Spleen (tissue), 11 donors: Measurements from ENCODE around the gene GABRR2. TPM values are rescaled to one million over a fixed set of nuclear protein-coding genes. Genes with fewer than 3 reads are reported as not detected.
A peak's percentile ranks its signal among the peaks of the same experiment; 100 is the strongest.

Experiments
- DNase-seq: peaks from one replicate; pipeline ENCODE4 v3.0.0-alpha.2; 2020
- H3K27ac ChIP-seq, 8 donors: fragments of 200-600 bp; sonication (generic) in 7 of 8; 1 replicate in 4 of 8; 2 replicates in 4 of 8; pipeline versions ENCODE4 v1.5.0 to v1.8.0; 2016 to 2021; ENCODE audit warnings: inconsistent platforms in 4 of 8, mild to moderate bottlenecking in 4 of 8, moderate library complexity in 1 of 8
- H3K27me3 ChIP-seq, 7 donors: fragments of 200-600 bp; sonication (generic) in 6 of 7; replicated peaks in 1 of 7; 1 replicate in 4 of 7; 2 replicates in 3 of 7; pipeline versions ENCODE4 v1.5.0 to v1.8.0; 2016 to 2021; ENCODE audit warnings: inconsistent platforms in 3 of 7, mild to moderate bottlenecking in 1 of 7
- H3K36me3 ChIP-seq, 6 donors: fragments of 200-600 bp; sonication (generic) in 5 of 6; 1 replicate in 4 of 6; 2 replicates in 2 of 6; pipeline versions ENCODE4 v1.5.0 to v1.8.0; 2016 to 2021; ENCODE audit warnings: inconsistent platforms in 2 of 6
- H3K4me1 ChIP-seq, 6 donors: fragments of 200-600 bp; sonication (generic) in 5 of 6; 1 replicate in 3 of 6; 2 replicates in 3 of 6; pipeline versions ENCODE4 v1.5.0 to v1.8.0; 2016 to 2021; ENCODE audit warnings: inconsistent platforms in 3 of 6
- H3K4me3 ChIP-seq, 8 donors: fragments of 200-600 bp; sonication (generic) in 7 of 8; 1 replicate in 4 of 8; 2 replicates in 4 of 8; pipeline versions ENCODE4 v1.5.0 to v1.8.0; 2016 to 2021; ENCODE audit warnings: inconsistent platforms in 4 of 8, mild to moderate bottlenecking in 4 of 8, moderate library complexity in 2 of 8
- H3K9me3 ChIP-seq, 8 donors: fragments of 200-600 bp; sonication (generic) in 7 of 8; 1 replicate in 4 of 8; 2 replicates in 4 of 8; pipeline versions ENCODE4 v1.5.0 to v1.8.0; 2016 to 2021; ENCODE audit warnings: inconsistent platforms in 4 of 8
- POLR2A ChIP-seq, 3 donors: fragments of 450-650 bp; IDR thresholded peaks; one replicate each; pipeline ENCODE4 v1.5.1; 2017; ENCODE audit warnings: antibody characterized with exemption in 3 of 3, mild to moderate bottlenecking in 1 of 3
- POLR2AphosphoS5 ChIP-seq, 3 donors: sonication (generic); formaldehyde crosslinking; IDR thresholded peaks; one replicate each; pipeline ENCODE4 v1.5.1; 2017; ENCODE audit warnings: antibody characterized with exemption in 3 of 3
- WGBS, 5 donors: extraction: QIAGEN DNeasy Blood & Tissue Kit in 3 of 5; methylation state at CpG; one replicate each; pipeline versions ENCODE4 v1.1.5 to v1.1.7; 2013 to 2018; 5-methylcytosine and 5-hydroxymethylcytosine counted together
- intact Hi-C: fragments of 100-400 bp; cut with DNase I; formaldehyde crosslinking; loops from one replicate; pipeline ENCODE4 v1.15.0; 2023; ENCODE audit warnings: low total_unique reads
- polyA plus RNA-seq, 3 donors: library from polyadenylated mRNA; stranded (reverse); fragments of 200-250 nt; gene quantifications; one replicate each; pipeline ENCODE4 v1.2.1, GENCODE V29; 2013
- total RNA-seq, 7 donors: library from RNA; depleted of rRNA in 3 of 7; stranded (reverse); fragments of >200 nt in 3 of 7; fragmentation: NEBNext Ultra II Directional in 4 of 7; extraction: Animal tissue kit (Norgen Biotek cat#: 25700) in 4 of 7; gene quantifications; one replicate each; pipeline versions ENCODE4 v1.1.0 to v1.2.1, GENCODE V29; 2016 to 2021
- TF ChIP-seq, protein P1 (sequence below), 11 experiments: fragments of 200-600 bp in 7 of 11; fragments of 450-650 bp in 4 of 11; sonication (generic) in 4 of 11; IDR thresholded peaks in 8 of 11; conservative IDR thresholded peaks in 3 of 11; 1 replicate in 7 of 11; 2 replicates in 4 of 11; pipeline versions ENCODE4 v1.4.0 to v1.8.0; 2016 to 2021; ENCODE audit warnings: antibody characterized with exemption in 11 of 11, inconsistent platforms in 4 of 11, mild to moderate bottlenecking in 1 of 11
- donor health status: healthy with polysubstance abuse.
- donor health status: DM: no; HTN: no; CAD: no; lungs with moderate emphysema.
- donor health status: DM: no; HTN: no; CAD: no.
- donor health status: Bipolar disorder and iron deficiency.
- donor health status: healthy.
- donor health status: DM: no; HTN: no; CAD: no.
- donor health status: DM: yes; HTN: yes; CAD: no.

Gene GABRR2
- total and polyA plus RNA-seq, 10 donors, result 0.32 to 13.0 (median 3.4) TPM

DNA sequence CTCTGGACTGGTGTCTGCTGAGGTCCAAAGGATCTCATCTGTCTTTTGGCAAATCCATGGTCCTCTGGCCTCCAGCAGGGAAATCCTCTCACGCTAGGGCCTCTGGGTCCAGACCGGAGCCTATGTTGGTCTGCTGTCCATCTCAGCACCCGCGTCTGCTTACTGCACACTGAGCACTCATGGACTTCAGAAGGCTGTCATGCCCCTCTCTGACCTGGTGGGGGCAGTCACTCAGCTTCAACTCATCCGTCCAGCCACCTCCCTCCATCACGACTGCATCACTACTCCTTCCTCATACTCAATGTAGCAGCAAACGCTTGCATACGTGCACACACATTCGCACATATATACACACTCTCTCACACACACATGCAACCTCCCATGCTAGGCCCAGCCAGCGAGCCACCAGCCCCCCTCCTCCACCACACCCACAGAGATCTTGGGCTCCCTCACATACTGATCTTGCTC lies 33.3 kb downstream of the GABRR2 start:
- 52 to 80% (median 65%) methylated on average over 9 to 10 of the region's 10 CpGs for WGBS, 5 donors
- DNase-seq, result no peak

DNA sequence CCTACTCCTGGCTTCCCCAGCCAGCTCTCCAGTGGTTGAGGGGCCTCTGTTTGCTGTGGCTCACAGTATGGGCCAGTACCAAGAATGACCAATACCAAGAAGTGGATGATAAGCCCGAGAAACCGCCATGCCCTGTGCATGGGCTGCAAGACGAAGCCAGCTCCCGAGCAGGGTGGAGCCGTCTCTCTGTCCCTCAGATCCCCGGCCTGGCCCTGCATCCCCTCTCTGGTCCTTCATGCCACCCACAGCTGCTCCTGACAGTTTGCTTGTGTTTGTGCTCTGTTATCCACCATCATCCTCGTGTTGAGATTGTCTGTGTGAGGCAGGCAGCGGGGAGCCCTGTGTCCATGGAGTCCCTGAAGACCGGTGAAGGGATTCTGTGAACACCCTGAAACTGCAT lies 36.1 kb downstream of the GABRR2 start:
- Histone ChIP-seq H3K4me3 (no peak overlapping the region), H3K27ac (no peak overlapping the region), H3K9me3 (no peaks in the 10 kb centered on the region), H3K4me1 (no peaks in the 10 kb centered on the region), H3K36me3 (no peaks in the 10 kb centered on the region), H3K27me3 (no peaks in the 10 kb centered on the region)
- no peak for DNase-seq
- TF ChIP-seq POLR2A (IDR thresholded peaks at IDR 0.05) (no peak), POLR2AphosphoS5 (IDR thresholded peaks at IDR 0.05) (no peak)
- TF ChIP-seq, protein P1, sequence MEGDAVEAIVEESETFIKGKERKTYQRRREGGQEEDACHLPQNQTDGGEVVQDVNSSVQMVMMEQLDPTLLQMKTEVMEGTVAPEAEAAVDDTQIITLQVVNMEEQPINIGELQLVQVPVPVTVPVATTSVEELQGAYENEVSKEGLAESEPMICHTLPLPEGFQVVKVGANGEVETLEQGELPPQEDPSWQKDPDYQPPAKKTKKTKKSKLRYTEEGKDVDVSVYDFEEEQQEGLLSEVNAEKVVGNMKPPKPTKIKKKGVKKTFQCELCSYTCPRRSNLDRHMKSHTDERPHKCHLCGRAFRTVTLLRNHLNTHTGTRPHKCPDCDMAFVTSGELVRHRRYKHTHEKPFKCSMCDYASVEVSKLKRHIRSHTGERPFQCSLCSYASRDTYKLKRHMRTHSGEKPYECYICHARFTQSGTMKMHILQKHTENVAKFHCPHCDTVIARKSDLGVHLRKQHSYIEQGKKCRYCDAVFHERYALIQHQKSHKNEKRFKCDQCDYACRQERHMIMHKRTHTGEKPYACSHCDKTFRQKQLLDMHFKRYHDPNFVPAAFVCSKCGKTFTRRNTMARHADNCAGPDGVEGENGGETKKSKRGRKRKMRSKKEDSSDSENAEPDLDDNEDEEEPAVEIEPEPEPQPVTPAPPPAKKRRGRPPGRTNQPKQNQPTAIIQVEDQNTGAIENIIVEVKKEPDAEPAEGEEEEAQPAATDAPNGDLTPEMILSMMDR (IDR thresholded peaks at IDR 0.05 in 8 of 11, conservative IDR thresholded peaks at IDR 0.05 in 3 of 11), result no peak
- 85 to 96% (median 92%) methylated on average over 9 of the region's 9 CpGs for WGBS, 5 donors
- intact Hi-C loops, result no loop called here

More for the DNA sequence above, 33.3 kb downstream of the GABRR2 start:
- intact Hi-C loops, result no loop called here
- TF ChIP-seq, protein P1 (IDR thresholded peaks at IDR 0.05 in 8 of 11, conservative IDR thresholded peaks at IDR 0.05 in 3 of 11), result peak; percentile 16 to 69 (median 42)
- no peak for TF ChIP-seq POLR2A (IDR thresholded peaks at IDR 0.05)
- Histone ChIP-seq H3K4me3 (no peak overlapping the region), H3K4me1 (no peaks in the 10 kb centered on the region), H3K9me3 (no peaks in the 10 kb centered on the region), H3K36me3 (no peaks in the 10 kb centered on the region), H3K27ac (no peak overlapping the region), H3K27me3 (no peaks in the 10 kb centered on the region)

DNA sequence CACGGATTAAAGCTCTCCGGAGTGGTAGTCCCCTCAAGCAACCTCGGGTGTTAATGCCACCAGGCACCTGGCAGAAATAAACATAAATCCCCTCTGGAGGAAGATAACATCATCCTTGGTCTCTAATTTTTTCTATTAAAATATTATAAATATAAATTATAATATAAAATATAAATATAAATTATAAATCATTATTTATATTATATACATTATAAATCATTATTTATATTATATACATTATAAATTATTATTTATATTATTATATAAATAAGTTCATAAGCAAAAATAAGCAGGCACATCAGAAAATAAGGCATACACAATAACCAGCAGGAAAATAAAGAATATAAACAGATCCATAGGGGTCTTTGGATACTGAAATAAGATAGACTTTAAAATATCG lies 39.2 kb downstream of the GABRR2 start:
- Histone ChIP-seq H3K27ac (no peak overlapping the region), H3K4me1 (peaks cover 0 to 9% (median 6%) of the 10 kb centered on the region in 6 donors), H3K4me3 (no peak overlapping the region), H3K36me3 (no peaks in the 10 kb centered on the region), H3K9me3 (no peaks in the 10 kb centered on the region), H3K27me3 (no peaks in the 10 kb centered on the region)
- 80 to 99% (median 94%) methylated on average over 4 of the region's 4 CpGs for WGBS, 5 donors
- intact Hi-C loops, result no loop called here
- TF ChIP-seq, protein P1 (IDR thresholded peaks at IDR 0.05 in 8 of 11, conservative IDR thresholded peaks at IDR 0.05 in 3 of 11), result no peak
- TF ChIP-seq POLR2AphosphoS5 (IDR thresholded peaks at IDR 0.05) (no peak), POLR2A (IDR thresholded peaks at IDR 0.05) (no peak)
- DNase-seq, result no peak

DNA sequence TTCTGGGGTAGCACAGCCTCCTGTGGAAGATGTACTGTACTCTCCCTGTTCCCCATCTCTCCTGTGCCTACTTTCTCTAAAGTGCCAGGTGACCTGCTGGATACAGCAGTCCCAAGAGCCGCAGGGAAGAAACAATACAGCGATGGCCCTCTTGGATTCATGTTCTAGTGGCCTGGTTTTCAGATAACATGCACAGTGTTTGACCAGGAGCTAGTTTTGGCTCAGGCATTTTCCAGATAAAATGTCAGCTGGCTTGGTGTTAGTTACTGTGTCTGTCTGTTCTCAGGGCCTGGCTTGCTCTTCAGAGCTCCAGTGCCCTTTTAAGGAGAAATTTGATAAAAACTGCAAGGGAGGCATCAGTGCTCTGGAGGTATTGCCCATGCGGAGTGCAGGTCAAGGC lies 41.3 kb downstream of the GABRR2 start:
- intact Hi-C loops, result no loop called here
- peaks cover 0 to 14% (median 8%) of the 10 kb centered on the region in 6 donors for H3K4me1 ChIP-seq
- TF ChIP-seq, protein P1 (IDR thresholded peaks at IDR 0.05 in 8 of 11, conservative IDR thresholded peaks at IDR 0.05 in 3 of 11), result no peak
- TF ChIP-seq POLR2AphosphoS5 (IDR thresholded peaks at IDR 0.05), result no peak
- no peak for TF ChIP-seq POLR2A (IDR thresholded peaks at IDR 0.05)
- no peak overlapping the region for H3K27ac ChIP-seq
- no peaks in the 10 kb centered on the region for H3K9me3 ChIP-seq
- DNase-seq, result no peak
- H3K36me3 ChIP-seq, result no peaks in the 10 kb centered on the region
- no peak overlapping the region for H3K4me3 ChIP-seq
- 95 to 99% (median 98%) methylated on average over 3 of the region's 3 CpGs for WGBS, 5 donors
- no peaks in the 10 kb centered on the region for H3K27me3 ChIP-seq
